GM21390 (cell line): ENCODE data around the gene KIF5C.
A peak's percentile ranks its signal among the peaks of the same experiment; 100 is the strongest.
"Not testable (repeated sequence)": the region's sequence is repeated elsewhere in the genome, so short reads cannot be mapped to it uniquely, and the experiment has no call there.

Experiments used
- ATAC-seq: cut with Tn5 transposase; IDR thresholded peaks from one replicate; pipeline ENCODE4 v1.9.1; 2021; ENCODE audit not compliant: unreplicated experiment

Gene KIF5C

GRCh38 chr2:148874868-148875341 lies at the start of gene KIF5C:
Gene KIF5C (plus strand): TSS chr2:148875227. CDS start chr2:148875618, 391 bp downstream.
- peak; percentile 95 for ATAC-seq

DNA sequence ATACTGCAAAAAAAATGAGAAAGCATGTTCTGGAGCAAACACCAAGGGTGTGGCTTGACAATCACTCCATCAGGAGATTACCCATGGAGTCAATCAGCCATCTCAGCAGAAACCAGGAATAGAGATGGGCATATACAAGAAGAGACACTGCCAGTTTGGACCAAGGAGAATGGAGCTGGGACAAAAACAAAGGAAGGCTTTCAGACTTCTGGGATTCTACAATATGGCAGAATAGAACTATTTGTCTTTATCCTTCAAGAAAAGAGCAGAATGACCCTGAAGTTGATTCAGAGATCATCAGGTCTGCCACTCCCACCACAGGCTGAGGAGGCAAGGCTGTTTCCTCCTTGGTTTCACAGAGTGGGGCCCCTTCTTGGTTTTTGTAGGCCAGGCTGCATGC lies 48.2 kb upstream of the KIF5C start:
- no peak for ATAC-seq

GRCh38 chr2:148828941-148829340 lies 46.1 kb upstream of the KIF5C start:
- ATAC-seq = no peak

DNA sequence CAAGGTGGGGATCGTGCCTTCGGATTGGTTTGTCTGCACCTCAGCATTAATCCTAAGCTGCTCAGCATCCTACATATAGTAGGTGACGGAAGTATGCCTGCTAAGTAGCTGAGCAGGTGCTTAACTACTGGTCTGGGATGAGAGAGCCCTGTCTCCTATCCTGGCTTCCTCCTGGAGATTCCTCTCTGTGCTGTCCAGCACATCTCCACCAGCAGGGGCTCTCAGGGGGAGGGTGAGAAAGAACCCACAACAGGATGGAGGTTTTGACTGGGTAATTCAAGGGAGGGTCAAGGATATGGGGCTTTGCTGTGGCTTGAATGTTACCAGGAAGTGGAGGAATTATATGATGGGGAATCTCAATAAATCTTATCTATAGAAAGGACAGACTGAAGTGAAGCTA lies 45.4 kb upstream of the KIF5C start:
- no peak for ATAC-seq

DNA sequence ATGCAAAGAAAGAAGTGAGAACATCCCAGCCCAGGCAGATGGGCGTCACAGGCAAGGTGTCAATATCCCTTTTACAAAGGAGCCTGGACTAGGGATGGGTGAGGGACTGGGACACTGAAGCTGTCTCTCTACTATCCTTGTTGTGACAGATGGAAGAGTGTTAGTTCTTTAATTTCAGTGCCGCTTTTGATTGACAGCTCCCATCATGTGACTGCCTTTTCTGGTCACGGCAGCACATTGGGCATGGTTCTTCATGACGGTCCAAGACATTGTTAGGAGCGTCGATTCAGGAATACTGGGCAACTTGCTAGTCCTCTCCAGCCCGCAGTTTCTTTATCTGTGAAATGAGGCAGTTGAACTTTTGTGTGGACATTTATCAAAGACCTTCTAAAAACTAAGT lies 42.4 kb upstream of the KIF5C start:
- no peak for ATAC-seq

DNA sequence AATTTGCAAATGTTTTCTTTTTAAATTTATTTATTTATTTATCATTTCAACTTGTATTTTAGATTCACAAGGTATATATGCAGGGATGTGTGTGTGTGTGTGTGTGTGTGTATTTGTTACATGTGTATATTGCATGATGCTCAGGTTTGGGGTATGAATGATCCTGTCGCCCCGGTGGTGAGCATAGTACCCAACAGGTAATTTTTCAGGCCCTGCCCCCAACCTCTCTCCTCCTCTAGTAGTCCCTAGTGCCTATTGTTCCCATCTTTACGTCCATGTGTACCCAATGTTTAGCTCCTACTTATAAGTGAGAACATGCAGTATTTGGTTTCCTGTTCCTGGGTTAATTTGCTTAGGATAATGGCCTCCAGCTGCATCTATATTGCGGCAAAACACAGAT lies 33.0 kb upstream of the KIF5C start:
- no peak for ATAC-seq

DNA sequence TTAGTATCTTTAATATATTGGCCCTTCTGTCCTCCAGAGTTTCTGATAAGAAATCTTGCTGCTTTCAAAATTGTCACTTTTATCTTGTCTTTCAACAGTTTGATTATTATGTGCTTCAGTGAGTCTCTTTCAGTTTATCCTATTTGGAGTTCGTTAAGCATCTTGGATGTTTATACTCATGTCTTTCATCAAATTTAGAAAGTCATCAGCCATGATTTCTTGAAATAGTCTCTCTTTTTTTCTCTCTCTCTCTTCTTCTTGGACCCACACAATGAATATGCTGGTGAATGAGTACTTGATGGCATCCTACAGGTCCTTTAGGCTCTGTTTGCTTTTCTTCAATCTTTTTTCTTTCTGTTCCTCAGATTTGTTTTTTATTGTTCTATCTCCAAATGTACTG lies 26.9 kb upstream of the KIF5C start:
- ATAC-seq = no peak

DNA sequence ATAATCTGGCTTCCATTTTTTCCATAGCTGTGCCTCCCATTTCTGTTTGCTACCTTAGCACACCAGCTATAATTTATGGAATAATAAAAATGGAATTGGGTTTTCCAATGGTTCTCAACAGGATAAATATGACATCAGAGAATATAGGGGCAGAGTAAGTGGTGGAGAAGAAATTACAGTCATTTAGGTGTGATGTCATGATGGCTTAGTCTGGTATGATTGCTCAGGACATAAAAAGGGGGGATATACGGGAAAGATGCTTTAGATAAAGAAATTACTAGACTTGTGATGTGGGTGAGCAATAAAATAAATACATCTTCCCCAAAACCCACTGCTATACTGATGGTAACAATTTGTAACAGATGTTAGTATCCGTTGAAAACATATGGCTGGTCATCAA lies 21.6 kb upstream of the KIF5C start:
- no peak for ATAC-seq

GRCh38 chr2:148860037-148860436 lies 15.0 kb upstream of the KIF5C start:
- ATAC-seq = no peak

DNA sequence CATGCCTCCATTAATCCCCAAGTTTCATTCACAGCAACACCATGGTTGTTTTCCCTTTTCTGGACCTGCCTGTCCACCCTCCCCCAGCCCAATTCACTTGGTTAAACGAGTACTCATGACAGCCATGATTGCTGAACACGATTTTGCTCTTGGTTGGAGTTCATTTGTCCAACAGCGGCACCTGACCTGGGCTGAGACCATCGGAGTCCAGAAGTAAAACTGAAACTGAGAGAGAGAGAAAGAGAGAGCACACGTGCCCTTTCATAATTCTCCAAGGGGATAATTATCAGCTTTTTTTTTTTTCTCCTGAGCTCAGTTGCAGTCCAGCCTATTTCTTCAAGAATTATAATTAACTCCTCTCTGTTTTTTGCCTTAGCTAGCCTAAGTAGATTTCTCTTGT lies 13.7 kb upstream of the KIF5C start:
- ATAC-seq = no peak

- not testable (repeated sequence) for ATAC-seq
These were observed 12.5 kb upstream of the KIF5C start for GRCh38 chr2:148862478-148862877.

DNA sequence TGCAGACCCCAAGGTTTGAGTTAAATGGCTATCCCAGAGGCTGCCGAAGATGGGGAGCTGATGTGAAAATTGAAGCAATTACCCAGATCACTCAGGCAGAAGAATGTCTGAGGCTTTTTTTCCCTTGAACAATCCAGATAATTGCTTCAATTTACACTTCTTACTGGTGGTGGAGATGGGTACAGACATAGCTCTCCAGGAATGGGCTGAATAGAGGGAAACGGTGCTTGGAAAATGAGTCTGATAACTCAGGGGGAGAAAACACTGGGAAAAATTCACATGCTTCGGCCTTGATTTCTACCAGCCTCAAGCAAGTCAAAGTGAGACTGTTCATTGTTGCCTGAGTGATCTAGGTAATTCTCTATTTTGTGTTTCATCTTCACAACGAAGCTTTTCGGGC lies 9.5 kb upstream of the KIF5C start:
- no peak for ATAC-seq

DNA sequence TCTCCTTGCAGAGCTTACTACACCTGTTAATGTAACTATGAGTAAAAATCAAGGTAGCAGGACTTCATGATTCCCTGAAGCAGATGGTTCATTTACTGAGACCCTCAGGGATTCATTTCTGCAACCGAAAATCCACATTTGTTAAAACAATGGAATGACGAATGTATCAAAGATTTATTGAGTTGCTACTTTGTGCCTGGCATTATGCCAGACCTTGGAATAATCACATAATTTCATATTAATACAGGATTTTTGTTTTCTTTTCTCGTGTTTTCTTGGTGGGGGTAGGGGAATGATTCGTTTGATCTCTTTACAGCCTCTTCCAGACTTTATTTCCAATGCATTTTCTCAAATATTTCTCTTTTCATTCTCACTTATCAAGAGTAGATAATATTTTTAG lies 8.9 kb upstream of the KIF5C start:
- ATAC-seq = no peak

- ATAC-seq = no peak
These were observed 7.8 kb upstream of the KIF5C start for GRCh38 chr2:148867079-148867769.

GRCh38 chr2:148875387-148876051 lies 492 bp downstream of the KIF5C start:
- ATAC-seq = peak; percentile 37

DNA sequence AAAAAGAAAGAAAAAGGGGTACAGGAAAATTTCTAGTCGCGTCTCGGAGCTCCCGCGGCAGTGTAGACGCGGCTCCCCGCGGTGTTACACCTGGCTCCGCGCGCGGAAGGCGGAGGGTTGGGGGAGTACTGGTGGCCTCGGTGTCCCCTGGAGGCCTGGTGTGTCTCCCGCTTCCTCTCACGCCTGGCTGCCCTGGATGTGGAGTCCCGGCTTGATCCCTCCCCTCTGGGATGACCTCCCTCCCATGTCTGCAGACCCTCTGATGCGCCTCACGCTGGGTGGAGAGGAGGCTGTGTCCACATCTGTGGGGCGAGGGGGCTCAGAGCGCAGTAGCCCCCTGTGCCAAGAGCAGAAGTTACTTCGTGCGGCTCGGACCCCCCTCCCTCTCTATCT lies 1.2 kb downstream of the KIF5C start:
- ATAC-seq = no peak

GRCh38 chr2:148876595-148877402 lies 1.8 kb downstream of the KIF5C start:
- ATAC-seq = no peak

DNA sequence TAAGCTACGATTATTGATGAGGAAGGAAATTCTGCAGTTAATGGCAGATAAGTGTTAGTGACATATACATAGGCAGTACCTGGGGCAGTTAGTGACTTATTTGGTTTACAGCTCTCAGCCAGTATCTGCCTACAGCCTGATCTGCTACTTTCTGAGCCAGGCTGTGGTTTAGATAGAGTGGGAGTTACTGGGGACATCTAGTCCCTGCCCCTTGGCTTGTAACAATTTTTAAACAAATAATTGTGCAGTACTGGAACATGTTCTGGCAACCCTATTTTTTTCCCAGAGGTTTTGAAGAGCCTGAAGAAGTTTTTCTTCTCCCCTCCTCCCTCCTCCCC lies 2.3 kb downstream of the KIF5C start:
- ATAC-seq = no peak

- no peak for ATAC-seq
These were observed 5.6 kb downstream of the KIF5C start for GRCh38 chr2:148880636-148881035.

GRCh38 chr2:148882051-148882450 lies 7.0 kb downstream of the KIF5C start:
- ATAC-seq = no peak

- ATAC-seq = no peak
These were observed 10.2 kb downstream of the KIF5C start for GRCh38 chr2:148885209-148885608.

- no peak for ATAC-seq
These were observed 11.0 kb downstream of the KIF5C start for GRCh38 chr2:148885988-148886387.
